ENCODE measurements around the gene NT5M.

DNA sequence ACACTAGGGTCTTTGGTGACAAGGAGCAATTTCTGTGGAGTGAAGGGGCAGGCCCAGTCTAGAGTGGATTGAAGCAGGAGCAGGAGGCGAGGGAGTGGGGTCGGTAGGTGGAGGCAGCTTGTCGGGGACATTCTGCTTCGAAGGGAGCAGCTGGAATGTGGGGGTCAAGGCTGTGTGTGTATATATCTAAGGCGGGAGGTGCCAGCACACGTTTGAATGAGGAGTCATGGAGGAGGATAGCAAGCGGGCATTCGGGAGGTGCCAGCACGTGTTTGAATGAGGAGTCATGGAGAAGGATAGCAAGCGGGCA, 17.7 kb downstream of the NT5M start:
- TF ChIP-seq, protein P1, sequence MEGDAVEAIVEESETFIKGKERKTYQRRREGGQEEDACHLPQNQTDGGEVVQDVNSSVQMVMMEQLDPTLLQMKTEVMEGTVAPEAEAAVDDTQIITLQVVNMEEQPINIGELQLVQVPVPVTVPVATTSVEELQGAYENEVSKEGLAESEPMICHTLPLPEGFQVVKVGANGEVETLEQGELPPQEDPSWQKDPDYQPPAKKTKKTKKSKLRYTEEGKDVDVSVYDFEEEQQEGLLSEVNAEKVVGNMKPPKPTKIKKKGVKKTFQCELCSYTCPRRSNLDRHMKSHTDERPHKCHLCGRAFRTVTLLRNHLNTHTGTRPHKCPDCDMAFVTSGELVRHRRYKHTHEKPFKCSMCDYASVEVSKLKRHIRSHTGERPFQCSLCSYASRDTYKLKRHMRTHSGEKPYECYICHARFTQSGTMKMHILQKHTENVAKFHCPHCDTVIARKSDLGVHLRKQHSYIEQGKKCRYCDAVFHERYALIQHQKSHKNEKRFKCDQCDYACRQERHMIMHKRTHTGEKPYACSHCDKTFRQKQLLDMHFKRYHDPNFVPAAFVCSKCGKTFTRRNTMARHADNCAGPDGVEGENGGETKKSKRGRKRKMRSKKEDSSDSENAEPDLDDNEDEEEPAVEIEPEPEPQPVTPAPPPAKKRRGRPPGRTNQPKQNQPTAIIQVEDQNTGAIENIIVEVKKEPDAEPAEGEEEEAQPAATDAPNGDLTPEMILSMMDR (IDR thresholded peaks at IDR 0.05 in 4 of 5, conservative IDR thresholded peaks at IDR 0.05 in 1 of 5): no peak
- TF ChIP-seq POLR2A (IDR thresholded peaks at IDR 0.05): no peak

Data from gastrocnemius medialis (tissue), 4 donors.